MM.1S (cell line): Measurements from ENCODE around the gene RAC3.

ENCODE experiments used
- CTCF ChIP-seq: fragments of 300-600 bp; sonication (generic); IDR thresholded peaks from 2 replicates; pipeline ENCODE4 v1.5.1; 2016; ENCODE audit warnings: antibody characterized with exemption, low read length, mixed read lengths
- EZH2 ChIP-seq: fragments of 300-600 bp; sonication (generic); optimal IDR thresholded peaks from 2 replicates; pipeline ENCODE3; 2017; ENCODE audit warnings: low read depth, mild to moderate bottlenecking, antibody characterized with exemption, low read length, mixed read lengths
- EZH2phosphoT487 ChIP-seq: fragments of 300-600 bp; sonication (generic); IDR thresholded peaks from 2 replicates; pipeline ENCODE4 v1.6.1; 2018; ENCODE audit warnings: antibody characterized with exemption, low read length

GRCh38 chr17:82006468-82007227 lies 24.8 kb upstream of the RAC3 start:
- no peak for TF ChIP-seq CTCF
- TF ChIP-seq EZH2 = no peak
- no peak for TF ChIP-seq EZH2phosphoT487
